Measurements from ENCODE around the gene TMEM79.

The TMEM79 gene

GRCh38 chr1:156246781-156247459 lies 37.2 kb upstream of the TMEM79 start:
- FAIRE-seq: no peak
- no peak for DNase-seq (ENCODE audit: insufficient read length, low spot score)
- peak; percentile 48; the same call in 1 of the 2 replicates for TF ChIP-seq POLR2AphosphoS5 (IDR thresholded peaks at IDR 0.05; ENCODE audit: low read depth, low read length)
- TF ChIP-seq POU2F2 (IDR thresholded peaks at IDR 0.05; ENCODE audit: low read depth, low read length): no peak

- no peak for FAIRE-seq
- no peak for DNase-seq (ENCODE audit: insufficient read length, low spot score)
- TF ChIP-seq PAX5 (IDR thresholded peaks at IDR 0.05; ENCODE audit: insufficient read depth, low read length, severe bottlenecking): no peak
- no peak for TF ChIP-seq TAF1 (IDR thresholded peaks at IDR 0.05; ENCODE audit: low read depth, low read length)
- TF ChIP-seq POLR2AphosphoS5 (IDR thresholded peaks at IDR 0.05; ENCODE audit: low read depth, low read length): peak; percentile 45; the same call in 1 of the 2 replicates
Measured at GRCh38 chr1:156247460-156248322, 36.4 kb upstream of the TMEM79 start, which contains the start of gene PAQR6. Gene PAQR6 (minus strand): TSS chr1:156248056. CDS start chr1:156246731, 1,325 bp downstream.

GRCh38 chr1:156248323-156248683 lies 35.8 kb upstream of the TMEM79 start:
- FAIRE-seq (no peak), DNase-seq (ENCODE audit: insufficient read length, low spot score) (no peak)
- TF ChIP-seq SPI1 (IDR thresholded peaks at IDR 0.05; ENCODE audit: low read depth, low read length) (no peak), POLR2AphosphoS5 (IDR thresholded peaks at IDR 0.05; ENCODE audit: low read depth, low read length) (no peak; the same call in 1 of the 2 replicates), PAX5 (IDR thresholded peaks at IDR 0.05; ENCODE audit: insufficient read depth, low read length, severe bottlenecking) (no peak)

- FAIRE-seq (no peak), DNase-seq (ENCODE audit: insufficient read length, low spot score) (no peak)
- TF ChIP-seq POLR2A (IDR thresholded peaks at IDR 0.05; ENCODE audit: low read depth, low read length) (no peak; the same call in 1 of the 2 replicates), SPI1 (IDR thresholded peaks at IDR 0.05; ENCODE audit: low read depth, low read length) (no peak), PAX5 (IDR thresholded peaks at IDR 0.05; ENCODE audit: insufficient read depth, low read length, severe bottlenecking) (no peak), TAF1 (IDR thresholded peaks at IDR 0.05; ENCODE audit: low read depth, low read length) (no peak), POU2F2 (IDR thresholded peaks at IDR 0.05; ENCODE audit: low read depth, low read length) (no peak), POLR2AphosphoS5 (IDR thresholded peaks at IDR 0.05; ENCODE audit: low read depth, low read length) (no peak)
Measured at GRCh38 chr1:156249593-156249992, 34.5 kb upstream of the TMEM79 start.

- TF ChIP-seq PAX5 (IDR thresholded peaks at IDR 0.05; ENCODE audit: insufficient read depth, low read length, severe bottlenecking) (no peak), SPI1 (IDR thresholded peaks at IDR 0.05; ENCODE audit: low read depth, low read length) (no peak), POLR2A (IDR thresholded peaks at IDR 0.05; ENCODE audit: low read depth, low read length) (no peak), POU2F2 (IDR thresholded peaks at IDR 0.05; ENCODE audit: low read depth, low read length) (no peak), TAF1 (IDR thresholded peaks at IDR 0.05; ENCODE audit: low read depth, low read length) (no peak), POLR2AphosphoS5 (IDR thresholded peaks at IDR 0.05; ENCODE audit: low read depth, low read length) (no peak)
- DNase-seq (ENCODE audit: insufficient read length, low spot score): no peak
- no peak for FAIRE-seq
Measured at GRCh38 chr1:156251527-156251926, 32.6 kb upstream of the TMEM79 start.

GRCh38 chr1:156253634-156254033 lies 30.5 kb upstream of the TMEM79 start:
- FAIRE-seq (no peak), DNase-seq (ENCODE audit: insufficient read length, low spot score) (no peak)
- TF ChIP-seq POLR2A (IDR thresholded peaks at IDR 0.05; ENCODE audit: low read depth, low read length): no peak
- TF ChIP-seq POLR2AphosphoS5 (IDR thresholded peaks at IDR 0.05; ENCODE audit: low read depth, low read length): no peak
- TF ChIP-seq POU2F2 (IDR thresholded peaks at IDR 0.05; ENCODE audit: low read depth, low read length): no peak
- no peak for TF ChIP-seq SPI1 (IDR thresholded peaks at IDR 0.05; ENCODE audit: low read depth, low read length)
- no peak for TF ChIP-seq PAX5 (IDR thresholded peaks at IDR 0.05; ENCODE audit: insufficient read depth, low read length, severe bottlenecking)
- TF ChIP-seq TAF1 (IDR thresholded peaks at IDR 0.05; ENCODE audit: low read depth, low read length): no peak

- TF ChIP-seq POU2F2 (IDR thresholded peaks at IDR 0.05; ENCODE audit: low read depth, low read length) (no peak), PAX5 (IDR thresholded peaks at IDR 0.05; ENCODE audit: insufficient read depth, low read length, severe bottlenecking) (no peak), POLR2A (IDR thresholded peaks at IDR 0.05; ENCODE audit: low read depth, low read length) (no peak), TAF1 (IDR thresholded peaks at IDR 0.05; ENCODE audit: low read depth, low read length) (no peak), SPI1 (IDR thresholded peaks at IDR 0.05; ENCODE audit: low read depth, low read length) (no peak), POLR2AphosphoS5 (IDR thresholded peaks at IDR 0.05; ENCODE audit: low read depth, low read length) (no peak)
- DNase-seq (ENCODE audit: insufficient read length, low spot score): no peak
Measured at GRCh38 chr1:156257711-156258110, 26.4 kb upstream of the TMEM79 start.

GRCh38 chr1:156258859-156259258 lies 25.3 kb upstream of the TMEM79 start:
- DNase-seq (ENCODE audit: insufficient read length, low spot score) (no peak), FAIRE-seq (no peak)
- TF ChIP-seq POLR2AphosphoS5 (IDR thresholded peaks at IDR 0.05; ENCODE audit: low read depth, low read length): no peak
- no peak for TF ChIP-seq POU2F2 (IDR thresholded peaks at IDR 0.05; ENCODE audit: low read depth, low read length)
- TF ChIP-seq TAF1 (IDR thresholded peaks at IDR 0.05; ENCODE audit: low read depth, low read length): no peak
- no peak for TF ChIP-seq PAX5 (IDR thresholded peaks at IDR 0.05; ENCODE audit: insufficient read depth, low read length, severe bottlenecking)
- TF ChIP-seq SPI1 (IDR thresholded peaks at IDR 0.05; ENCODE audit: low read depth, low read length): no peak
- no peak for TF ChIP-seq POLR2A (IDR thresholded peaks at IDR 0.05; ENCODE audit: low read depth, low read length)

More at GRCh38 chr1:156257711-156258110, 26.4 kb upstream of the TMEM79 start:
- no peak for FAIRE-seq

GRCh38 chr1:156259805-156260204 lies 24.3 kb upstream of the TMEM79 start:
- FAIRE-seq: no peak
- TF ChIP-seq SPI1 (IDR thresholded peaks at IDR 0.05; ENCODE audit: low read depth, low read length): no peak
- TF ChIP-seq PAX5 (IDR thresholded peaks at IDR 0.05; ENCODE audit: insufficient read depth, low read length, severe bottlenecking): no peak
- TF ChIP-seq TAF1 (IDR thresholded peaks at IDR 0.05; ENCODE audit: low read depth, low read length): no peak
- TF ChIP-seq POU2F2 (IDR thresholded peaks at IDR 0.05; ENCODE audit: low read depth, low read length): no peak
- TF ChIP-seq POLR2AphosphoS5 (IDR thresholded peaks at IDR 0.05; ENCODE audit: low read depth, low read length): no peak
- TF ChIP-seq POLR2A (IDR thresholded peaks at IDR 0.05; ENCODE audit: low read depth, low read length): no peak
- no peak for DNase-seq (ENCODE audit: insufficient read length, low spot score)

Measured in GM12891 (cell line).